ENCODE results near the gene LARGE1.

GRCh38 chr22:33325232-33326004 is 594.9 kb downstream of the LARGE1 start:
- TF ChIP-seq REST (IDR thresholded peaks at IDR 0.05; ENCODE audit: insufficient read depth in 1 of 2, low read depth in 2 of 2, low read length in 2 of 2) (no peak), POLR2AphosphoS5 (IDR thresholded peaks at IDR 0.05; ENCODE audit: low read depth, low read length) (no peak), FOXP2 (optimal IDR thresholded peaks at IDR 0.05; ENCODE audit: borderline replicate concordance, extremely low read depth, extremely low read length, insufficient read depth) (no peak)
